HCT116 (cell line): ENCODE data around the gene GPR39.

Experiments
- POLR2AphosphoS5 ChIP-seq: IDR thresholded peaks from 2 replicates; pipeline ENCODE4 v1.6.1; 2011; ENCODE audit warnings: mild to moderate bottlenecking, low read depth, low read length, moderate library complexity
- TF ChIP-seq, protein P1 (sequence below), 3 experiments: fragments of 200-600 bp in 1 of 3; sonication (generic) in 1 of 3; IDR thresholded peaks in 2 of 3; conservative IDR thresholded peaks in 1 of 3; 2 replicates each; pipeline ENCODE4 v1.5.1; 2012 to 2017; ENCODE audit warnings: low read depth in 2 of 3, low read length in 2 of 3, antibody characterized with exemption in 1 of 3, borderline replicate concordance in 1 of 3, control low read depth in 1 of 3, mild to moderate bottlenecking in 1 of 3, mixed read lengths in 1 of 3, mixed run types in 1 of 3, moderate library complexity in 1 of 3; ENCODE audit not compliant: insufficient read depth in 1 of 3
- TF ChIP-seq, protein P2 (sequence below): IDR thresholded peaks from 2 replicates; pipeline ENCODE4 v1.6.1; 2012; ENCODE audit warnings: low read depth

DNA sequence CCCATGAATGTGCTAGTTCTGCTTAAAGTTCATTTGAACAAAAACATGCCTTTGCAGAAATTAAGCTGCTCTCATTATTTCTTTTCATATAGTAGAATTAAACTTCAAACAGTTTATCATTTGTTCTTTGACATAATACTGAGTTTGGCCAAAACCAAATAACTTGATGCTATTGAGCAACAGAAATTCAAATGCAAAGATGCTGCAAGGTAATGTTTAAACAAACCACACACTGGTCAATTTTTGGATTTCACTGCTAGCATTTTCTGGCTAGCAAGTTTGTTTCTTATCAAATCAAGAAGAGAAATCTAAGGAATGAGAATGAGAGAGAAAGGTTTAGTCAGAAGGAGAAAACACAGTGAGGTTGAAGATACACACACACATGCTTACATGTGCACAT lies 173.4 kb downstream of the GPR39 start:
- TF ChIP-seq, protein P1, sequence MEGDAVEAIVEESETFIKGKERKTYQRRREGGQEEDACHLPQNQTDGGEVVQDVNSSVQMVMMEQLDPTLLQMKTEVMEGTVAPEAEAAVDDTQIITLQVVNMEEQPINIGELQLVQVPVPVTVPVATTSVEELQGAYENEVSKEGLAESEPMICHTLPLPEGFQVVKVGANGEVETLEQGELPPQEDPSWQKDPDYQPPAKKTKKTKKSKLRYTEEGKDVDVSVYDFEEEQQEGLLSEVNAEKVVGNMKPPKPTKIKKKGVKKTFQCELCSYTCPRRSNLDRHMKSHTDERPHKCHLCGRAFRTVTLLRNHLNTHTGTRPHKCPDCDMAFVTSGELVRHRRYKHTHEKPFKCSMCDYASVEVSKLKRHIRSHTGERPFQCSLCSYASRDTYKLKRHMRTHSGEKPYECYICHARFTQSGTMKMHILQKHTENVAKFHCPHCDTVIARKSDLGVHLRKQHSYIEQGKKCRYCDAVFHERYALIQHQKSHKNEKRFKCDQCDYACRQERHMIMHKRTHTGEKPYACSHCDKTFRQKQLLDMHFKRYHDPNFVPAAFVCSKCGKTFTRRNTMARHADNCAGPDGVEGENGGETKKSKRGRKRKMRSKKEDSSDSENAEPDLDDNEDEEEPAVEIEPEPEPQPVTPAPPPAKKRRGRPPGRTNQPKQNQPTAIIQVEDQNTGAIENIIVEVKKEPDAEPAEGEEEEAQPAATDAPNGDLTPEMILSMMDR (IDR thresholded peaks at IDR 0.05 in 2 of 3, conservative IDR thresholded peaks at IDR 0.05 in 1 of 3; ENCODE audit: borderline replicate concordance in 1 of 3, insufficient read depth in 1 of 3, low read depth in 2 of 3, low read length in 2 of 3) = no peak
- TF ChIP-seq, protein P2, sequence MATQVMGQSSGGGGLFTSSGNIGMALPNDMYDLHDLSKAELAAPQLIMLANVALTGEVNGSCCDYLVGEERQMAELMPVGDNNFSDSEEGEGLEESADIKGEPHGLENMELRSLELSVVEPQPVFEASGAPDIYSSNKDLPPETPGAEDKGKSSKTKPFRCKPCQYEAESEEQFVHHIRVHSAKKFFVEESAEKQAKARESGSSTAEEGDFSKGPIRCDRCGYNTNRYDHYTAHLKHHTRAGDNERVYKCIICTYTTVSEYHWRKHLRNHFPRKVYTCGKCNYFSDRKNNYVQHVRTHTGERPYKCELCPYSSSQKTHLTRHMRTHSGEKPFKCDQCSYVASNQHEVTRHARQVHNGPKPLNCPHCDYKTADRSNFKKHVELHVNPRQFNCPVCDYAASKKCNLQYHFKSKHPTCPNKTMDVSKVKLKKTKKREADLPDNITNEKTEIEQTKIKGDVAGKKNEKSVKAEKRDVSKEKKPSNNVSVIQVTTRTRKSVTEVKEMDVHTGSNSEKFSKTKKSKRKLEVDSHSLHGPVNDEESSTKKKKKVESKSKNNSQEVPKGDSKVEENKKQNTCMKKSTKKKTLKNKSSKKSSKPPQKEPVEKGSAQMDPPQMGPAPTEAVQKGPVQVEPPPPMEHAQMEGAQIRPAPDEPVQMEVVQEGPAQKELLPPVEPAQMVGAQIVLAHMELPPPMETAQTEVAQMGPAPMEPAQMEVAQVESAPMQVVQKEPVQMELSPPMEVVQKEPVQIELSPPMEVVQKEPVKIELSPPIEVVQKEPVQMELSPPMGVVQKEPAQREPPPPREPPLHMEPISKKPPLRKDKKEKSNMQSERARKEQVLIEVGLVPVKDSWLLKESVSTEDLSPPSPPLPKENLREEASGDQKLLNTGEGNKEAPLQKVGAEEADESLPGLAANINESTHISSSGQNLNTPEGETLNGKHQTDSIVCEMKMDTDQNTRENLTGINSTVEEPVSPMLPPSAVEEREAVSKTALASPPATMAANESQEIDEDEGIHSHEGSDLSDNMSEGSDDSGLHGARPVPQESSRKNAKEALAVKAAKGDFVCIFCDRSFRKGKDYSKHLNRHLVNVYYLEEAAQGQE = no peak
- TF ChIP-seq POLR2AphosphoS5 = no peak
